DND-41 (cell line): ENCODE results near the gene ATP5MG.

Experiments
- ATAC-seq: fragments of 200-7000 bp; cut with Tn5 transposase; 3 replicates; pipeline ENCODE4 v1.9.1; 2021; ENCODE audit warnings: low read depth; ENCODE audit not compliant: insufficient read depth
- DNase-seq: peaks from one replicate; pipeline ENCODE4 v3.0.0-alpha.2; 2020
- H2AFZ ChIP-seq: 2 replicates; pipeline ENCODE4 v1.6.0; 2012; ENCODE audit warnings: low read depth, low read length
- H3K27ac ChIP-seq: 2 replicates; pipeline ENCODE4 v1.5.1; 2012; ENCODE audit warnings: low read length, inconsistent platforms
- H3K27me3 ChIP-seq: fragments of 200-600 bp; sonication (generic); 2 replicates; pipeline ENCODE4 v1.6.0; 2012; ENCODE audit warnings: low read length, mild to moderate bottlenecking, inconsistent platforms; ENCODE audit not compliant: insufficient read depth, poor library complexity
- H3K36me3 ChIP-seq: 2 replicates; pipeline ENCODE4 v1.5.1; 2012; ENCODE audit warnings: low read length, inconsistent platforms; ENCODE audit not compliant: insufficient read depth
- H3K4me1 ChIP-seq: 2 replicates; pipeline ENCODE4 v1.5.1; 2012; ENCODE audit warnings: mild to moderate bottlenecking, low read length; ENCODE audit not compliant: insufficient read depth
- H3K4me2 ChIP-seq: 2 replicates; pipeline ENCODE4 v1.6.0; 2012; ENCODE audit warnings: mild to moderate bottlenecking, moderate library complexity, low read length, inconsistent platforms; ENCODE audit not compliant: insufficient read depth
- H3K4me3 ChIP-seq, 2 experiments: fragments of 200-600 bp in 1 of 2; shearing (Covaris generic) in 1 of 2; 2 replicates each; pipeline ENCODE4 v1.5.1; 2012 to 2016; ENCODE audit warnings: inconsistent platforms in 2 of 2, low read length in 2 of 2, mild to moderate bottlenecking in 2 of 2, low read depth in 1 of 2, moderate library complexity in 1 of 2
- H3K79me2 ChIP-seq: 2 replicates; pipeline ENCODE4 v1.6.0; 2012; ENCODE audit warnings: low read length, inconsistent platforms; ENCODE audit not compliant: insufficient read depth
- H3K9ac ChIP-seq: 2 replicates; pipeline ENCODE4 v1.6.0; 2012; ENCODE audit warnings: low read depth, mild to moderate bottlenecking, inconsistent platforms, low read length, moderate library complexity
- H3K9me3 ChIP-seq: 2 replicates; pipeline ENCODE4 v1.5.1; 2012; ENCODE audit warnings: low read length, moderate library complexity, mild to moderate bottlenecking, inconsistent platforms; ENCODE audit not compliant: insufficient read depth, severe bottlenecking
- H4K20me1 ChIP-seq: 2 replicates; pipeline ENCODE4 v1.6.0; 2012; ENCODE audit warnings: low read length; ENCODE audit not compliant: insufficient read depth
- CTCF ChIP-seq: IDR thresholded peaks from 2 replicates; pipeline ENCODE4 v1.5.1; 2012; ENCODE audit warnings: borderline replicate concordance, low read length, moderate library complexity, mild to moderate bottlenecking; ENCODE audit not compliant: poor library complexity, severe bottlenecking; ENCODE audit errors: extremely low read depth
- EZH2 ChIP-seq: IDR thresholded peaks from 3 replicates; pipeline ENCODE4 v1.6.1; 2012; ENCODE audit warnings: borderline replicate concordance, low read depth, mild to moderate bottlenecking, moderate library complexity, low read length, inconsistent platforms; ENCODE audit not compliant: severe bottlenecking

The ATP5MG gene

GRCh38 chr11:118434553-118435289 lies 33.3 kb downstream of the ATP5MG start:
- Histone ChIP-seq H3K27me3 (no peaks in the 10 kb centered on the region), H3K9me3 (no peaks in the 10 kb centered on the region), H4K20me1 (peaks cover 27% of the 10 kb centered on the region), H3K79me2 (peaks cover 44% of the 10 kb centered on the region), H2AFZ (peak overlapping the region; percentile 82), H3K4me2 (peak overlapping the region; percentile 80), H3K4me3 (peak overlapping the region; percentile 54 to 72; a peak in 3 of 4 replicates), H3K4me1 (peaks cover 37% of the 10 kb centered on the region), H3K27ac (peak overlapping the region; percentile 98), H3K9ac (peak overlapping the region; percentile 94), H3K36me3 (peaks cover 7% of the 10 kb centered on the region)
- TF ChIP-seq CTCF (peak; percentile 40), EZH2 (no peak)
- ATAC-seq (peak; percentile 20), DNase-seq (peak; percentile 72)

GRCh38 chr11:118435290-118435892 lies 34.0 kb downstream of the ATP5MG start:
- no peak for TF ChIP-seq CTCF
- TF ChIP-seq EZH2, result no peak
- Histone ChIP-seq H3K36me3 (peaks cover 14% of the 10 kb centered on the region), H2AFZ (peak overlapping the region; percentile 82), H3K27ac (peak overlapping the region; percentile 98), H3K79me2 (peaks cover 51% of the 10 kb centered on the region), H3K9me3 (no peaks in the 10 kb centered on the region), H3K4me2 (peak overlapping the region; percentile 80), H4K20me1 (peaks cover 34% of the 10 kb centered on the region), H3K27me3 (no peaks in the 10 kb centered on the region), H3K4me1 (peaks cover 44% of the 10 kb centered on the region), H3K9ac (peak overlapping the region; percentile 94), H3K4me3 (peak overlapping the region; percentile 54 to 72; a peak in 3 of 4 replicates)
- ATAC-seq (peak; percentile 71), DNase-seq (peak; percentile 95)

- Histone ChIP-seq H4K20me1 (peaks cover 40% of the 10 kb centered on the region), H3K9me3 (no peaks in the 10 kb centered on the region), H3K79me2 (peaks cover 57% of the 10 kb centered on the region), H3K4me2 (peak within 1 kb of the TSS; percentile 89), H3K9ac (peak within 1 kb of the TSS; percentile 94), H2AFZ (peak within 1 kb of the TSS; percentile 82), H3K4me3 (peak within 1 kb of the TSS; percentile 74 to 85), H3K27ac (peak within 1 kb of the TSS; percentile 98), H3K4me1 (peaks cover 50% of the 10 kb centered on the region), H3K36me3 (peaks cover 19% of the 10 kb centered on the region), H3K27me3 (no peaks in the 10 kb centered on the region)
- DNase-seq, result peak; percentile 99
- no peak for TF ChIP-seq CTCF
- TF ChIP-seq EZH2, result no peak
- ATAC-seq, result peak; percentile 47
Observed at GRCh38 chr11:118435893-118436624, 34.7 kb downstream of the ATP5MG start, which contains the start of gene KMT2A. Gene KMT2A, plus strand, starts transcription at chr11:118436492. Its CDS starts 21 bp downstream, at chr11:118436513.
